ENCODE results near the gene ATG9A.
"Not testable (repeated sequence)": the region's sequence is repeated elsewhere in the genome, so short reads cannot be mapped to it uniquely, and the experiment has no call there.

The ATG9A gene

GRCh38 chr2:219229305-219230058 lies at the start of gene ATG9A, which contains the start of gene ANKZF1:
Gene ATG9A, minus strand, starts transcription at chr2:219229636. Its CDS starts 1,612 bp downstream, at chr2:219228024.
Gene ANKZF1, plus strand, starts transcription at chr2:219229806. Its CDS starts 452 bp downstream, at chr2:219230258.
- DNase-seq = peak; percentile 99

GRCh38 chr2:219278655-219279150 lies 49.3 kb upstream of the ATG9A start:
- no peak for DNase-seq

- DNase-seq = peak; percentile 85
These were observed 48.5 kb upstream of the ATG9A start for GRCh38 chr2:219277703-219278654.

- peak; percentile 93 for DNase-seq
These were observed 45.0 kb upstream of the ATG9A start for GRCh38 chr2:219274361-219274921.

- DNase-seq = no peak
These were observed 44.5 kb upstream of the ATG9A start for GRCh38 chr2:219273937-219274336.

- DNase-seq = no peak
These were observed 43.6 kb upstream of the ATG9A start for GRCh38 chr2:219272995-219273394.

GRCh38 chr2:219272356-219272755 lies 42.9 kb upstream of the ATG9A start:
- no peak for DNase-seq

GRCh38 chr2:219271021-219271420 lies 41.6 kb upstream of the ATG9A start:
- no peak for DNase-seq

GRCh38 chr2:219270055-219270372 lies 40.6 kb upstream of the ATG9A start:
- DNase-seq = no peak

GRCh38 chr2:219269362-219270054 lies 40.1 kb upstream of the ATG9A start:
- no peak for DNase-seq

- no peak for DNase-seq
These were observed 38.9 kb upstream of the ATG9A start for GRCh38 chr2:219268294-219268693.

- no peak for DNase-seq
These were observed 37.5 kb upstream of the ATG9A start for GRCh38 chr2:219266886-219267285.

GRCh38 chr2:219266232-219266631 lies 36.8 kb upstream of the ATG9A start:
- no peak for DNase-seq

- DNase-seq = no peak
These were observed 31.8 kb upstream of the ATG9A start for GRCh38 chr2:219261024-219261855.

- DNase-seq = not testable (repeated sequence)
These were observed 29.5 kb upstream of the ATG9A start for GRCh38 chr2:219258942-219259341.

GRCh38 chr2:219254590-219255201 lies 25.3 kb upstream of the ATG9A start:
- no peak for DNase-seq

- DNase-seq = peak; percentile 58
These were observed 24.5 kb upstream of the ATG9A start, which contains the start of gene TUBA4A for GRCh38 chr2:219253753-219254589. Gene TUBA4A, minus strand, starts transcription at chr2:219253918. Its CDS starts 60 bp downstream, at chr2:219253858.

- peak; percentile 50 for DNase-seq
These were observed 23.7 kb upstream of the ATG9A start, which contains the start of gene TUBA4B for GRCh38 chr2:219252900-219253752. Gene TUBA4B, plus strand, starts transcription at chr2:219253243. Its CDS starts 165 bp downstream, at chr2:219253408.

GRCh38 chr2:219252570-219252899 lies 23.1 kb upstream of the ATG9A start:
- no peak for DNase-seq

Measured in fibroblast of skin of right biceps (primary cell).